Esophagus (tissue), 2 donors: ENCODE data around the gene DRICH1. TPM values are rescaled to one million over a fixed set of nuclear protein-coding genes. Genes with fewer than 3 reads are reported as not detected.
"Not testable (repeated sequence)": the region's sequence is repeated elsewhere in the genome, so short reads cannot be mapped to it uniquely, and the experiment has no call there.

Experiments
- H3K27ac ChIP-seq, 2 donors: one replicate each; pipeline ENCODE4 v1.5.1; 2013; ENCODE audit warnings: low read depth in 2 of 2, mild to moderate bottlenecking in 2 of 2, inconsistent platforms in 1 of 2, low read length in 1 of 2, moderate library complexity in 1 of 2
- H3K27me3 ChIP-seq, 2 donors: one replicate each; pipeline ENCODE4 v1.6.1; 2013; ENCODE audit warnings: low read length in 2 of 2, control low read depth in 1 of 2, mild to moderate bottlenecking in 1 of 2; ENCODE audit not compliant: insufficient read depth in 2 of 2, control insufficient read depth in 1 of 2
- H3K36me3 ChIP-seq, 2 donors: one replicate each; pipeline ENCODE4 v1.6.1; 2013; ENCODE audit warnings: low read length in 1 of 2; ENCODE audit not compliant: control insufficient read depth in 2 of 2, insufficient read depth in 2 of 2
- H3K4me1 ChIP-seq, 2 donors: one replicate each; pipeline ENCODE4 v1.6.1; 2013; ENCODE audit warnings: low read length in 1 of 2; ENCODE audit not compliant: control insufficient read depth in 2 of 2, insufficient read depth in 2 of 2
- H3K4me3 ChIP-seq, 2 donors: one replicate each; pipeline ENCODE4 v1.5.1; 2013; ENCODE audit warnings: low read length in 2 of 2, mild to moderate bottlenecking in 2 of 2, low read depth in 1 of 2, moderate library complexity in 1 of 2
- H3K9me3 ChIP-seq, 2 donors: one replicate each; pipeline ENCODE4 v1.6.1; 2013; ENCODE audit warnings: mild to moderate bottlenecking in 2 of 2, low read depth in 1 of 2, low read length in 1 of 2, moderate library complexity in 1 of 2; ENCODE audit not compliant: control insufficient read depth in 2 of 2, insufficient read depth in 1 of 2
- WGBS, 2 donors: extraction: QIAGEN DNeasy Blood & Tissue Kit; methylation state at CpG; one replicate each; pipeline ENCODE4 v1.1.7; 2013; 5-methylcytosine and 5-hydroxymethylcytosine counted together
- polyA plus RNA-seq, 2 donors: library from polyadenylated mRNA; stranded (reverse); fragments of 200-250 nt; gene quantifications; one replicate each; pipeline ENCODE4 v1.2.3, GENCODE V29; 2013
- donor health status: healthy with polysubstance abuse.
- donor health status: Bipolar disorder and iron deficiency.

Gene DRICH1
- polyA plus RNA-seq, 2 donors: 0.15 to 0.57 TPM

GRCh38 chr22:23573701-23574235 is 58.4 kb downstream of the DRICH1 start:
- not testable (repeated sequence) for H3K27ac ChIP-seq, H3K9me3 ChIP-seq, H3K4me3 ChIP-seq, H3K4me1 ChIP-seq, H3K36me3 ChIP-seq, H3K27me3 ChIP-seq
- 72 to 84% methylated on average over 3 to 8 of the region's 8 CpGs for WGBS, 2 donors

GRCh38 chr22:23573106-23573505 is 59.0 kb downstream of the DRICH1 start:
- H3K27me3 ChIP-seq, H3K4me3 ChIP-seq, H3K4me1 ChIP-seq, H3K27ac ChIP-seq, H3K9me3 ChIP-seq, H3K36me3 ChIP-seq: not testable (repeated sequence)
- 80 to 82% methylated on average over 13 of the region's 13 CpGs for WGBS, 2 donors

GRCh38 chr22:23571486-23571885 is 60.6 kb downstream of the DRICH1 start:
- no peak overlapping the region for H3K4me3 ChIP-seq
- H3K36me3 ChIP-seq: no peaks in the 10 kb centered on the region
- peaks cover 0 to 2% of the 10 kb centered on the region in 2 donors for H3K27me3 ChIP-seq
- WGBS, 2 donors: 83 to 86% methylated on average over 4 of the region's 4 CpGs
- no peaks in the 10 kb centered on the region for H3K9me3 ChIP-seq
- H3K27ac ChIP-seq: no peak overlapping the region
- no peaks in the 10 kb centered on the region for H3K4me1 ChIP-seq

- Histone ChIP-seq H3K4me1 (peaks cover under 1 to 6% of the 10 kb centered on the region in 2 donors), H3K9me3 (no peaks in the 10 kb centered on the region), H3K4me3 (no peak overlapping the region), H3K27ac (no peak overlapping the region), H3K36me3 (no peaks in the 10 kb centered on the region), H3K27me3 (peaks cover 0 to 8% of the 10 kb centered on the region in 2 donors)
- 69 to 72% methylated on average over 8 of the region's 8 CpGs for WGBS, 2 donors
These were observed 61.4 kb downstream of the DRICH1 start for GRCh38 chr22:23570681-23571080.

- Histone ChIP-seq H3K27me3 (peaks cover 0 to 14% of the 10 kb centered on the region in 2 donors), H3K27ac (no peak overlapping the region), H3K9me3 (no peaks in the 10 kb centered on the region), H3K4me1 (peaks cover 4 to 6% of the 10 kb centered on the region in 2 donors), H3K4me3 (no peak overlapping the region), H3K36me3 (no peaks in the 10 kb centered on the region)
- WGBS, 2 donors: 93 to 94% methylated on average over 10 of the region's 10 CpGs
These were observed 62.4 kb downstream of the DRICH1 start for GRCh38 chr22:23569716-23570115.

GRCh38 chr22:23569291-23569690 is 62.8 kb downstream of the DRICH1 start:
- no peak overlapping the region for H3K4me3 ChIP-seq
- 78 to 80% methylated on average over 8 of the region's 8 CpGs for WGBS, 2 donors
- H3K4me1 ChIP-seq: peaks cover 4 to 6% of the 10 kb centered on the region in 2 donors
- H3K27ac ChIP-seq: no peak overlapping the region
- H3K27me3 ChIP-seq: peaks cover 0 to 14% of the 10 kb centered on the region in 2 donors
- H3K36me3 ChIP-seq: no peaks in the 10 kb centered on the region
- no peaks in the 10 kb centered on the region for H3K9me3 ChIP-seq

GRCh38 chr22:23566705-23567475 is 65.2 kb downstream of the DRICH1 start:
- Histone ChIP-seq H3K27ac (no peak overlapping the region), H3K36me3 (no peaks in the 10 kb centered on the region), H3K27me3 (peaks cover 0 to 14% of the 10 kb centered on the region in 2 donors), H3K4me1 (peaks cover 4 to 6% of the 10 kb centered on the region in 2 donors), H3K9me3 (no peaks in the 10 kb centered on the region), H3K4me3 (peak overlapping the region in 1 of 2 donors; percentile 43)
- 64 to 77% methylated on average over 26 to 37 of the region's 37 CpGs for WGBS, 2 donors

GRCh38 chr22:23565915-23566704 is 66.0 kb downstream of the DRICH1 start:
- Histone ChIP-seq H3K36me3 (no peaks in the 10 kb centered on the region), H3K27ac (no peak overlapping the region), H3K27me3 (peaks cover 0 to 14% of the 10 kb centered on the region in 2 donors), H3K4me1 (peaks cover 4 to 6% of the 10 kb centered on the region in 2 donors), H3K4me3 (peak overlapping the region in 1 of 2 donors; percentile 43), H3K9me3 (no peaks in the 10 kb centered on the region)
- 1 to 2% methylated on average over 36 to 73 of the region's 73 CpGs for WGBS, 2 donors

GRCh38 chr22:23565305-23565914 is 66.7 kb downstream of the DRICH1 start:
- WGBS, 2 donors: 12 to 13% methylated on average over 10 of the region's 11 CpGs
- no peaks in the 10 kb centered on the region for H3K9me3 ChIP-seq

More at GRCh38 chr22:23565305-23565914, 66.7 kb downstream of the DRICH1 start:
- no peak overlapping the region for H3K27ac ChIP-seq
- H3K4me3 ChIP-seq: peak overlapping the region in 1 of 2 donors; percentile 43
- peaks cover 4 to 6% of the 10 kb centered on the region in 2 donors for H3K4me1 ChIP-seq
- peaks cover 0 to 14% of the 10 kb centered on the region in 2 donors for H3K27me3 ChIP-seq
- H3K36me3 ChIP-seq: no peaks in the 10 kb centered on the region
